Right atrium auricular region (tissue), 2 donors: ENCODE data around the gene P2RX7. TPM values are rescaled to one million over a fixed set of nuclear protein-coding genes. Genes with fewer than 3 reads are reported as not detected.
"Not testable (repeated sequence)": the region's sequence is repeated elsewhere in the genome, so short reads cannot be mapped to it uniquely, and the experiment has no call there.

Experiments used
- DNase-seq: peaks from one replicate; pipeline ENCODE4 v3.0.0-alpha.2; 2019; ENCODE audit warnings: low spot score
- H3K27ac ChIP-seq, 2 donors: fragments of 200-600 bp; sonication (generic); 1 replicate in 1 of 2; 2 replicates in 1 of 2; pipeline ENCODE4 v1.5.1; 2016 to 2019
- H3K27me3 ChIP-seq, 2 donors: fragments of 200-600 bp; sonication (generic); one replicate each; pipeline versions ENCODE4 v1.5.1 to v1.6.0; 2017 to 2019
- H3K36me3 ChIP-seq: fragments of 200-600 bp; sonication (generic); one replicate; pipeline ENCODE4 v1.5.1; 2016
- H3K4me1 ChIP-seq, 2 donors: fragments of 200-600 bp; sonication (generic); one replicate each; pipeline versions ENCODE4 v1.5.1 to v1.6.0; 2017 to 2019
- H3K4me3 ChIP-seq, 2 donors: fragments of 200-600 bp; sonication (generic); 1 replicate in 1 of 2; 2 replicates in 1 of 2; pipeline ENCODE4 v1.5.1; 2017 to 2019; ENCODE audit warnings: mild to moderate bottlenecking in 1 of 2, moderate library complexity in 1 of 2
- H3K9me3 ChIP-seq, 2 donors: fragments of 200-600 bp; sonication (generic); one replicate each; pipeline ENCODE4 v1.5.1; 2019
- CTCF ChIP-seq, 2 donors: fragments of 200-600 bp; sonication (generic); IDR thresholded peaks; one replicate each; pipeline ENCODE4 v1.5.1; 2019; ENCODE audit warnings: antibody characterized with exemption in 2 of 2
- total RNA-seq, 2 donors: library from RNA; depleted of rRNA; stranded (reverse); fragments of >200 nt; gene quantifications; one replicate each; pipeline ENCODE4 v1.1.0, GENCODE V29; 2016

P2RX7 gene
- total RNA-seq, 2 donors from 2014 or later, result 1.3 to 1.9 TPM

GRCh38 chr12:121224591-121224990, 91.9 kb downstream of the P2RX7 start:
- no peak for DNase-seq
- no peaks in the 10 kb centered on the region for H3K9me3 ChIP-seq

GRCh38 chr12:121226399-121226798, 93.7 kb downstream of the P2RX7 start:
- no peak for TF ChIP-seq CTCF (IDR thresholded peaks at IDR 0.05)
- H3K9me3 ChIP-seq, result no peaks in the 10 kb centered on the region
- DNase-seq, result no peak
- H3K4me3 ChIP-seq, result no peak overlapping the region
- H3K27ac ChIP-seq, result no peak overlapping the region
- H3K36me3 ChIP-seq, result peaks cover 34% of the 10 kb centered on the region
- peaks cover 0 to 8% of the 10 kb centered on the region in 2 donors for H3K4me1 ChIP-seq
- H3K27me3 ChIP-seq, result no peaks in the 10 kb centered on the region

More at GRCh38 chr12:121224591-121224990, 91.9 kb downstream of the P2RX7 start:
- no peak overlapping the region for H3K4me3 ChIP-seq
- H3K36me3 ChIP-seq, result peaks cover 31% of the 10 kb centered on the region
- H3K27me3 ChIP-seq, result no peaks in the 10 kb centered on the region
- no peak for TF ChIP-seq CTCF (IDR thresholded peaks at IDR 0.05)
- H3K27ac ChIP-seq, result no peak overlapping the region
- no peaks in the 10 kb centered on the region for H3K4me1 ChIP-seq

GRCh38 chr12:121226871-121227270, 94.2 kb downstream of the P2RX7 start:
- H3K9me3 ChIP-seq, result not testable (repeated sequence)

GRCh38 chr12:121227294-121227693, 94.6 kb downstream of the P2RX7 start:
- H3K4me3 ChIP-seq, result no peak overlapping the region
- H3K36me3 ChIP-seq, result peaks cover 29% of the 10 kb centered on the region
- no peaks in the 10 kb centered on the region for H3K27me3 ChIP-seq
- H3K4me1 ChIP-seq, result peaks cover 0 to 8% of the 10 kb centered on the region in 2 donors
- DNase-seq, result no peak
- no peak for TF ChIP-seq CTCF (IDR thresholded peaks at IDR 0.05)
- no peaks in the 10 kb centered on the region for H3K9me3 ChIP-seq
- H3K27ac ChIP-seq, result no peak overlapping the region

More at GRCh38 chr12:121226871-121227270, 94.2 kb downstream of the P2RX7 start:
- H3K27ac ChIP-seq, H3K4me3 ChIP-seq, DNase-seq, H3K4me1 ChIP-seq, H3K27me3 ChIP-seq: not testable (repeated sequence)
- peaks cover 31% of the 10 kb centered on the region for H3K36me3 ChIP-seq

- no peak overlapping the region for H3K4me3 ChIP-seq
- no peaks in the 10 kb centered on the region for H3K27me3 ChIP-seq
- no peaks in the 10 kb centered on the region for H3K9me3 ChIP-seq
- DNase-seq, result no peak
- peaks cover 33% of the 10 kb centered on the region for H3K36me3 ChIP-seq
- peaks cover 0 to 8% of the 10 kb centered on the region in 2 donors for H3K4me1 ChIP-seq
- TF ChIP-seq CTCF (IDR thresholded peaks at IDR 0.05), result no peak
- H3K27ac ChIP-seq, result no peak overlapping the region
These were observed 96.4 kb downstream of the P2RX7 start for GRCh38 chr12:121228919-121229665.

- H3K27ac ChIP-seq, H3K4me1 ChIP-seq, H3K9me3 ChIP-seq, H3K4me3 ChIP-seq, H3K27me3 ChIP-seq: not testable (repeated sequence)
- peaks cover 33% of the 10 kb centered on the region for H3K36me3 ChIP-seq
- DNase-seq, result peak; percentile 80
- peak; percentile 81 to 88 for TF ChIP-seq CTCF (IDR thresholded peaks at IDR 0.05)
These were observed 97.3 kb downstream of the P2RX7 start for GRCh38 chr12:121229826-121230537.
